Measurements from ENCODE around the gene CPXM2. TPM values are rescaled to one million over a fixed set of nuclear protein-coding genes. Genes with fewer than 3 reads are reported as not detected.

Gene CPXM2
- total and polyA plus RNA-seq, 9 of the 15 experiments (the other 6 are each of a cell fraction or from before 2014, with no cell fraction given): not detected

DNA sequence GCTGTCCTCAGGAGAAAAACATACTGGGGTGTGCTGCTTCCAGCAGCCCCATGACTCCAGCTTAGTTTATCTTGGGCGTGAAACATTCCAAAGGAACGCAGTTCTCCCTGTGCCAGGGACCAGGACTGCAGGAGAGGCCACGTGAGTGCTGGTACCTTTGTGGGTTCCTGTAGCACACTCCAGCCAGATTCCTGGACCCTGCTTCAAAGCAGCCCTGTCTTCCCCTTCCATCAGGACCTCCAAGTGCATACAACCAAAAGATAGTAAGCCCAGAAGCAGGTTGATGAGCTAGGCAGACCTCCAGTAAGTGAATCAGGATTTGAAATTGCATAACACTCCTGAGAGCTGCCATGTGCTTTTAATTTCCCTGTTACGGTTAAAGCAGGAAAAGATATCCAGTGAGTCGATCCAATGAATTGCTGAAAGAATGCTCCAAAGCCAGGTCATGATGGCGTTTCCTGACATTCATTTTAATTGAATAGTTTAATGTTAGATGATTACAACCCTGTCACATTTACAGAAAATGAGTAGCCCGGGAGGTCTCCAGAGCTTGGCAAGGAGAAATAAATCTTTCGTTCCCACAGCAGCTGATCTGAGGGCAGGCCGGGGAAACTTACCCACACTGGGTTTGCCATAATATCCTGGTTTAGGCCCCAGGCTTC is 38.9 kb upstream of the CPXM2 start (continued):
- TF ChIP-seq ZNF518B (CRISPR knock-in tag; IDR thresholded peaks at IDR 0.05) (no peak), PYGO2 (tag; IDR thresholded peaks at IDR 0.05) (no peak), SUPT5H (IDR thresholded peaks at IDR 0.05) (no peak)

DNA sequence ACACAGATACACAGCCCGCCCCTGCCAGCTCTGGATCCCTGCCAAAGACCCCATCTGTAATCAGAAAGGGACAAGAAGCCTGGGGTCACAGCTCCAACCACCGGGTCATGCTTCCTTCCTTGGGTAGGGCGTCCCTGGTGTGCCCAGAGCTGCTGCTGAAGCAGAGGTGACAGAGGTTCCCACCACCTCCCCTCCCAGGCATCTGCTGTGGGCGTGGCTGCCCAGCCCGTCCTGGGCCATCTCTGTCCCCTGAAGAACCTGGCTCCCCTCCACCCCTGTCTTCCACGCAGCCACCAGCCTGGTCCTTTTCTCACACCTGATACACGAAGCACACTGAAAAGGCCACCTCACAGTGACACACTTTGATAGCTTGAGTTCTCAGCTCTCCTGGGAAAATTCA is 38.2 kb upstream of the CPXM2 start:
- no TSS peak for BruUV-seq (replicated peaks)
- no peaks in the 10 kb centered on the region for H3K9me3 ChIP-seq (replicated peaks; ENCODE audit: control insufficient read depth, insufficient read depth, low read depth, low read length)
- H3K9me1 ChIP-seq (ENCODE audit: control insufficient read depth, insufficient read depth, low read length): no peaks in the 10 kb centered on the region
- ATAC-seq: no peak
- H4K20me1 ChIP-seq (replicated peaks; ENCODE audit: control insufficient read depth, insufficient read depth, low read length): no peaks in the 10 kb centered on the region
- H3K79me2 ChIP-seq (ENCODE audit: control insufficient read depth, insufficient read depth, low read length): no peaks in the 10 kb centered on the region
- WGBS (ENCODE audit: insufficient coverage, low coverage, missing lambda C conversion rate): 3% methylated on average over 5 of the region's 7 CpGs
- no peak for DNase-seq (ENCODE audit: extremely low read depth in 1 of 4, low spot score in 3 of 4)
- no peak overlapping the region for H2AFZ ChIP-seq (ENCODE audit: low read depth, low read length)
- FAIRE-seq: no peak
- no peak overlapping the region for H3K4me2 ChIP-seq (ENCODE audit: insufficient read depth, low read length)
- CTCF ChIA-PET (ENCODE audit: low intra/inter-chr PET ratio): no interaction called here
- intact Hi-C loops (cut with micrococcal nuclease) (no loop called here), in situ Hi-C loops (cut with MboI) (no loop called here)
- TF ChIP-seq NR2C1 (IDR thresholded peaks at IDR 0.05) (no peak), NR2C1 (tag; IDR thresholded peaks at IDR 0.05) (no peak), NRF1 (conservative IDR thresholded peaks at IDR 0.05 in 1 of 2, IDR thresholded peaks at IDR 0.05 in 1 of 2) (no peak), KLF13 (tag; IDR thresholded peaks at IDR 0.05; ENCODE audit: borderline replicate concordance, low read depth) (no peak), ZBTB8A (IDR thresholded peaks at IDR 0.05; ENCODE audit: partially characterized antibody) (no peak), HMGXB4 (CRISPR knock-in tag; IDR thresholded peaks at IDR 0.05) (no peak), NONO (IDR thresholded peaks at IDR 0.05; ENCODE audit: low read depth in 2 of 2, low read length in 1 of 2) (no peak), RBM14 (IDR thresholded peaks at IDR 0.05; ENCODE audit: borderline replicate concordance, insufficient read depth, low read depth, low read length) (no peak)
- POLR2A ChIA-PET: no interaction called here
- no peak overlapping the region for H3K9ac ChIP-seq (ENCODE audit: insufficient read depth in 1 of 2, low read depth in 2 of 2, low read length in 2 of 2)
- H3K4me1 ChIP-seq (replicated peaks in 1 of 2; ENCODE audit: control insufficient read depth in 2 of 2, insufficient read depth in 2 of 2, low read length in 2 of 2): no peaks in the 10 kb centered on the region
- H3K4me3 ChIP-seq: no peak overlapping the region
- no peaks in the 10 kb centered on the region for H3K36me3 ChIP-seq (ENCODE audit: control insufficient read depth, insufficient read depth, low read length)
- no peaks in the 10 kb centered on the region for H3K27me3 ChIP-seq (ENCODE audit: control insufficient read depth in 2 of 2, insufficient read depth in 2 of 2, low read length in 2 of 2)
- no peak overlapping the region for H3K27ac ChIP-seq (ENCODE audit: extremely low read depth, low read depth, low read length)

Data from K562 (cell line).